ENCODE data around the gene TMPRSS11E.

DNA sequence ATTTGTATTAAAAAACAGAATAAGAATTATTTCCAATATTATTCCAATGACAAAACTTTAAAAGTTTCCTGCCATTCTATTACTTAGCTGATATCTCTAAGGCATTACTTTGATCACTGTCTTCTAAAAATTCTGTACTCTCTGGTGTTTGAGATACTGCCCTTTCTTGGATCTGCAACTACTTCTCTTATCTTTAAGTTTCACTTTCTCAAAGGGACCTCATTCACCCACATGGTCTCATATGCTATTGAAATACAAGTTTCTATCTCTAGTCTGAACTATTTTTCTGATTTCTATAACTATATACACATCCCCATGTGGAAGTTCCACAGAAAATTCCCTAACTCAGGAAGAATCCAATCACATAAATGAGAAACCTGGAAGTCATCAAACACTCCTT is 22.2 kb downstream of the TMPRSS11E start:
- TF ChIP-seq POLR2AphosphoS5 (IDR thresholded peaks at IDR 0.05) (no peak), EP300 (IDR thresholded peaks at IDR 0.05) (no peak)
- TF ChIP-seq, protein P1, sequence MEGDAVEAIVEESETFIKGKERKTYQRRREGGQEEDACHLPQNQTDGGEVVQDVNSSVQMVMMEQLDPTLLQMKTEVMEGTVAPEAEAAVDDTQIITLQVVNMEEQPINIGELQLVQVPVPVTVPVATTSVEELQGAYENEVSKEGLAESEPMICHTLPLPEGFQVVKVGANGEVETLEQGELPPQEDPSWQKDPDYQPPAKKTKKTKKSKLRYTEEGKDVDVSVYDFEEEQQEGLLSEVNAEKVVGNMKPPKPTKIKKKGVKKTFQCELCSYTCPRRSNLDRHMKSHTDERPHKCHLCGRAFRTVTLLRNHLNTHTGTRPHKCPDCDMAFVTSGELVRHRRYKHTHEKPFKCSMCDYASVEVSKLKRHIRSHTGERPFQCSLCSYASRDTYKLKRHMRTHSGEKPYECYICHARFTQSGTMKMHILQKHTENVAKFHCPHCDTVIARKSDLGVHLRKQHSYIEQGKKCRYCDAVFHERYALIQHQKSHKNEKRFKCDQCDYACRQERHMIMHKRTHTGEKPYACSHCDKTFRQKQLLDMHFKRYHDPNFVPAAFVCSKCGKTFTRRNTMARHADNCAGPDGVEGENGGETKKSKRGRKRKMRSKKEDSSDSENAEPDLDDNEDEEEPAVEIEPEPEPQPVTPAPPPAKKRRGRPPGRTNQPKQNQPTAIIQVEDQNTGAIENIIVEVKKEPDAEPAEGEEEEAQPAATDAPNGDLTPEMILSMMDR (IDR thresholded peaks at IDR 0.05) = no peak

Measured in sigmoid colon (tissue), 4 donors.